ENCODE data around the gene ASXL1. TPM values are rescaled to one million over a fixed set of nuclear protein-coding genes. Genes with fewer than 3 reads are reported as not detected.
"Not testable (repeated sequence)": the region's sequence is repeated elsewhere in the genome, so short reads cannot be mapped to it uniquely, and the experiment has no call there.

The ASXL1 gene
- total RNA-seq, 4 donors from 2014 or later: 43.2 to 143 (median 71.8) TPM

- no peak for TF ChIP-seq EP300 (IDR thresholded peaks at IDR 0.05)
- TF ChIP-seq CTCF (IDR thresholded peaks at IDR 0.05): no peak
- no peak for TF ChIP-seq POLR2AphosphoS5 (IDR thresholded peaks at IDR 0.05)
- TF ChIP-seq POLR2A (IDR thresholded peaks at IDR 0.05): no peak
- 69% methylated on average over 3 of the region's 3 CpGs for WGBS
- Histone ChIP-seq H3K9me3 (no peaks in the 10 kb centered on the region), H3K36me3 (no peaks in the 10 kb centered on the region), H3K4me3 (no peak overlapping the region), H3K27ac (no peak overlapping the region), H3K4me1 (peaks cover 5% of the 10 kb centered on the region), H3K27me3 (no peaks in the 10 kb centered on the region)
- no peak for DNase-seq (ENCODE audit: low spot score in 2 of 2)
These were observed 9.9 kb upstream of the ASXL1 start for GRCh38 chr20:32348207-32348606.

GRCh38 chr20:32350421-32350820 lies 7.7 kb upstream of the ASXL1 start:
- TF ChIP-seq POLR2AphosphoS5 (IDR thresholded peaks at IDR 0.05) (no peak), CTCF (IDR thresholded peaks at IDR 0.05) (no peak), EP300 (IDR thresholded peaks at IDR 0.05) (no peak), POLR2A (IDR thresholded peaks at IDR 0.05) (no peak)
- Histone ChIP-seq H3K36me3 (no peaks in the 10 kb centered on the region), H3K4me3 (no peak overlapping the region), H3K4me1 (no peaks in the 10 kb centered on the region), H3K27ac (no peak overlapping the region), H3K27me3 (no peaks in the 10 kb centered on the region), H3K9me3 (no peaks in the 10 kb centered on the region)
- 89% methylated on average over 3 of the region's 3 CpGs for WGBS
- no peak for DNase-seq (ENCODE audit: low spot score in 2 of 2)

GRCh38 chr20:32352121-32352720 lies 5.9 kb upstream of the ASXL1 start:
- TF ChIP-seq EP300 (IDR thresholded peaks at IDR 0.05) (no peak), POLR2AphosphoS5 (IDR thresholded peaks at IDR 0.05) (no peak), CTCF (IDR thresholded peaks at IDR 0.05) (no peak), POLR2A (IDR thresholded peaks at IDR 0.05) (no peak)
- Histone ChIP-seq H3K4me1 (peaks cover 7% of the 10 kb centered on the region), H3K27ac (no peak overlapping the region), H3K36me3 (no peaks in the 10 kb centered on the region), H3K9me3 (no peaks in the 10 kb centered on the region), H3K4me3 (no peak overlapping the region), H3K27me3 (no peaks in the 10 kb centered on the region)
- 82% methylated on average over 3 of the region's 3 CpGs for whole genome bisulfite sequencing
- no peak for DNase-seq (ENCODE audit: low spot score in 2 of 2)

- WGBS: 90% methylated on average over 6 of the region's 6 CpGs
- Histone ChIP-seq H3K9me3 (no peaks in the 10 kb centered on the region), H3K4me1 (peaks cover 13% of the 10 kb centered on the region), H3K27me3 (no peaks in the 10 kb centered on the region), H3K36me3 (no peaks in the 10 kb centered on the region), H3K27ac (no peak overlapping the region), H3K4me3 (no peak overlapping the region)
- DNase-seq (ENCODE audit: low spot score in 2 of 2): no peak
- TF ChIP-seq POLR2A (IDR thresholded peaks at IDR 0.05): no peak
These were observed 4.2 kb upstream of the ASXL1 start for GRCh38 chr20:32353848-32354496.

- WGBS: 46% methylated on average over 2 of the region's 2 CpGs
- no peaks in the 10 kb centered on the region for H3K9me3 ChIP-seq
- no peaks in the 10 kb centered on the region for H3K36me3 ChIP-seq
- H3K27me3 ChIP-seq: no peaks in the 10 kb centered on the region
- peak overlapping the region; percentile 25 for H3K27ac ChIP-seq
- H3K4me3 ChIP-seq: no peak overlapping the region
- TF ChIP-seq POLR2AphosphoS5 (IDR thresholded peaks at IDR 0.05) (no peak), EP300 (IDR thresholded peaks at IDR 0.05) (no peak)
- no peak for DNase-seq (ENCODE audit: low spot score in 2 of 2)
- peaks cover 19% of the 10 kb centered on the region for H3K4me1 ChIP-seq
These were observed 3.3 kb upstream of the ASXL1 start for GRCh38 chr20:32354592-32355416.

- Histone ChIP-seq H3K27ac (peak overlapping the region; percentile 25), H3K9me3 (no peaks in the 10 kb centered on the region), H3K4me1 (peaks cover 26% of the 10 kb centered on the region), H3K4me3 (no peak overlapping the region), H3K27me3 (no peaks in the 10 kb centered on the region), H3K36me3 (no peaks in the 10 kb centered on the region)
- WGBS: 84% methylated on average over 6 of the region's 6 CpGs
- no peak for DNase-seq (ENCODE audit: low spot score in 2 of 2)
- TF ChIP-seq CTCF (IDR thresholded peaks at IDR 0.05): no peak
- no peak for TF ChIP-seq POLR2AphosphoS5 (IDR thresholded peaks at IDR 0.05)
- TF ChIP-seq EP300 (IDR thresholded peaks at IDR 0.05): no peak
- no peak for TF ChIP-seq POLR2A (IDR thresholded peaks at IDR 0.05)
These were observed 2.7 kb upstream of the ASXL1 start for GRCh38 chr20:32355417-32355841.

GRCh38 chr20:32355907-32356621 lies 2.1 kb upstream of the ASXL1 start:
- WGBS: 89% methylated on average over 7 of the region's 7 CpGs

More at GRCh38 chr20:32355907-32356621, 2.1 kb upstream of the ASXL1 start:
- H3K27me3 ChIP-seq; H3K36me3 ChIP-seq; DNase-seq (ENCODE audit: low spot score in 2 of 2); H3K9me3 ChIP-seq; H3K27ac ChIP-seq; H3K4me3 ChIP-seq: not testable (repeated sequence)
- H3K4me1 ChIP-seq: peaks cover 32% of the 10 kb centered on the region
